ENCODE results near the gene CCDC28B.
"Not testable (repeated sequence)": the region's sequence is repeated elsewhere in the genome, so short reads cannot be mapped to it uniquely, and the experiment has no call there.

The CCDC28B gene
- 4.0 to 7.5 (median 5.7) reads per million in 4 donors for total RNA-seq

- peak in 4 of 5 donors; percentile 27 to 54 (median 42) for DNase-seq
Measured at GRCh38 chr1:32200226-32201010, at the start of gene CCDC28B. Gene CCDC28B, plus strand, starts transcription at chr1:32200595. Its CDS starts 1,341 bp downstream, at chr1:32201936.

GRCh38 chr1:32150847-32151246 is 49.5 kb upstream of the CCDC28B start:
- DNase-seq = no peak

- DNase-seq = no peak
Measured at GRCh38 chr1:32151319-32151787, 49.0 kb upstream of the CCDC28B start.

GRCh38 chr1:32159189-32159588 is 41.2 kb upstream of the CCDC28B start:
- no peak for DNase-seq

GRCh38 chr1:32163405-32163804 is 37.0 kb upstream of the CCDC28B start:
- DNase-seq = no peak

- not testable (repeated sequence) for DNase-seq
Measured at GRCh38 chr1:32165633-32166032, 34.8 kb upstream of the CCDC28B start.

- no peak for DNase-seq
Measured at GRCh38 chr1:32170991-32171390, 29.4 kb upstream of the CCDC28B start.

- DNase-seq = no peak
Measured at GRCh38 chr1:32172621-32173245, 27.7 kb upstream of the CCDC28B start.

- DNase-seq = no peak
Measured at GRCh38 chr1:32178380-32179192, 21.8 kb upstream of the CCDC28B start.

- DNase-seq = no peak
Measured at GRCh38 chr1:32179193-32179442, 21.3 kb upstream of the CCDC28B start.

GRCh38 chr1:32179443-32180185 is 20.8 kb upstream of the CCDC28B start, which contains the start of gene TXLNA:
Gene TXLNA, plus strand, starts transcription at chr1:32179675. Its CDS starts 671 bp downstream, at chr1:32180346.
- DNase-seq = peak; percentile 77 to 93 (median 83)

- DNase-seq = peak in 3 of 5 donors; percentile 15 to 66 (median 17)
Measured at GRCh38 chr1:32180186-32181060, 20.0 kb upstream of the CCDC28B start.

GRCh38 chr1:32181065-32181464 is 19.3 kb upstream of the CCDC28B start:
- no peak for DNase-seq

GRCh38 chr1:32181563-32181962 is 18.8 kb upstream of the CCDC28B start:
- DNase-seq = no peak

- DNase-seq = no peak
Measured at GRCh38 chr1:32182060-32182459, 18.3 kb upstream of the CCDC28B start.

GRCh38 chr1:32184650-32185049 is 15.7 kb upstream of the CCDC28B start:
- no peak for DNase-seq

GRCh38 chr1:32186077-32186476 is 14.3 kb upstream of the CCDC28B start:
- peak in 1 of 5 donors; percentile 52 for DNase-seq

GRCh38 chr1:32186491-32186890 is 13.9 kb upstream of the CCDC28B start:
- no peak for DNase-seq

GRCh38 chr1:32187850-32188249 is 12.5 kb upstream of the CCDC28B start:
- no peak for DNase-seq

- no peak for DNase-seq
Measured at GRCh38 chr1:32192220-32192948, 8.0 kb upstream of the CCDC28B start.

- no peak for DNase-seq
Measured at GRCh38 chr1:32194984-32195383, 5.4 kb upstream of the CCDC28B start.

All from T-helper 1 cell (primary cell).